Stimulated activated memory B cell treated with anti-CD40 and anti-IgM and Interleukin-4, amounts not matched to agents 10 μg/mL and 1 μg/mL and 100 μg/mL, for 72 hours (primary cell): ENCODE data around the gene FERMT1.

ENCODE experiments used
- ATAC-seq: fragments of 150-1000 bp; cut with Tn5 transposase; 2 replicates; pipeline ENCODE4 v1.10.0; 2021
- H3K27ac Mint-ChIP-seq: one replicate; pipeline ENCODE4 v1.8.0; 2022; ENCODE audit warnings: mild to moderate bottlenecking, mixed read lengths
- H3K27me3 Mint-ChIP-seq: one replicate; pipeline ENCODE4 v1.8.0; 2022; ENCODE audit warnings: mixed read lengths
- H3K36me3 Mint-ChIP-seq: one replicate; pipeline ENCODE4 v1.8.0; 2022; ENCODE audit warnings: mixed read lengths
- H3K4me1 Mint-ChIP-seq: one replicate; pipeline ENCODE4 v1.8.0; 2022; ENCODE audit warnings: mixed read lengths
- H3K4me3 Mint-ChIP-seq: one replicate; pipeline ENCODE4 v1.8.0; 2022; ENCODE audit warnings: mild to moderate bottlenecking, moderate library complexity, mixed read lengths
- H3K9me3 Mint-ChIP-seq: one replicate; pipeline ENCODE4 v1.8.0; 2022; ENCODE audit warnings: mixed read lengths

The FERMT1 gene

DNA sequence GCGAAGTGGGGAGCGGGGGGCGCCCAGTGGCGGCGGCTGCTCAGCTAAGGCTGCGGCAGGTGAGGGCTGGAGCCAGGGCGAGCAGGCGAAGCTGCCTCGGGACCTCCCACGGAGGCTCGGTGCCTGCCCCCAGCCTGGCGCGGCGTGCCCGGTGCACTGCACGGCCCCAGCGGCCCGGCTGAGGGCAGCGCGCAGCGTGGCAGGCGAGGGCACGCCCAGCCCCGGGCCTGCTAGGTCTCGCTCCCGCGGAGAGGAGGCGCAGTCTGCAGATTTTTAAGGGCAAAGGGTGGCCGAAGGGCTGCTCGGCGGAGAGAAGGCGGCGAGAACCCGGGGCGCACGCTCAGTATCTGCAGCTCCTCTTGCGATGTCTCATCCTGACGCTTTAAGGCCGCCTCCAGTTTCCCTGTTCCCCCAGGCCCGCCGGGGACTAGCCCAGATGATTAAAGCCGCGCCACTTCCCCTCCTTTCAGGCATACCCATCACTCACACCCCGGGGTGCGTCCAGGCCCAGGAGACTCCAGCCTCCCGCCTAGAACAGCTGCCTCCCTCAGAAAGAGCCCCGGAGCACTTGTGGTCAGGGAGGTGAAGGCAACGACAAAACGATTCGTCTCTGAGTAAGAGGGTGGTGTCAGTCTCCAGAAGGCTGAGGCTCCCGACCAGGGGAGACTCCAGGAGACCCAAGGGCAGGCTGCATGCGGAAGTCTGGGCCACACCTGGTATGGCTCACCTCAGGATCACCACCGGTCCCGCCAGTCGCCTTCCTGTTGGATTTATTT lies at the start of gene FERMT1:
Gene FERMT1, minus strand, starts transcription at position 158 of the 776 bp plus-strand sequence. CDS start 3,476 bp downstream, outside the sequence.
- peak; percentile 81 for ATAC-seq
- Mint-ChIP-seq H3K4me1 (peaks cover 6% of the 10 kb centered on the region), H3K27me3 (peaks cover 57% of the 10 kb centered on the region), H3K9me3 (no peaks in the 10 kb centered on the region), H3K4me3 (peak within 1 kb of the TSS; percentile 67), H3K27ac (no peak within 1 kb of the TSS), H3K36me3 (no peaks in the 10 kb centered on the region)

DNA sequence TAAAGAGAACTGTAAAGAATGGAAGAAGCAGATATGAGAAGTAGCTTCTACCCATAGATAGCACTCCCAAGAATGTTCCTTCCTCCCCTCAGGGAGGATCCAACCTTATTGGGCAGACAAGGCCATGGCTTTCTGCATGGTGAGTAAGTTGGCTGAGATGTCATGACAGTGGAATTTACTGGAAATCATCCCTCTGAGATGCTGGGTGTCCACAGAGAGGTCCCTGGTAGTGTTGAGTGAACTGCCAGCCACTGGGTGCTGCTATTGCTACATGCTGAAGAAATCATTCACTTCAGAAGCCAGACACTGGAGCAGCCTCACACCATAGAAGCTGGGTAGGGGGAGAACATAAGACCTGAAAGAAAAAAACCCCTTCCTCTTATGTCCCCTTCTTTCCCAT lies 46.4 kb upstream of the FERMT1 start:
- H3K4me1 Mint-ChIP-seq = no peaks in the 10 kb centered on the region
- peaks cover 3% of the 10 kb centered on the region for H3K9me3 Mint-ChIP-seq
- no peak for ATAC-seq
- no peak overlapping the region for H3K4me3 Mint-ChIP-seq
- no peaks in the 10 kb centered on the region for H3K36me3 Mint-ChIP-seq
- H3K27me3 Mint-ChIP-seq = no peaks in the 10 kb centered on the region
- H3K27ac Mint-ChIP-seq = no peak overlapping the region

DNA sequence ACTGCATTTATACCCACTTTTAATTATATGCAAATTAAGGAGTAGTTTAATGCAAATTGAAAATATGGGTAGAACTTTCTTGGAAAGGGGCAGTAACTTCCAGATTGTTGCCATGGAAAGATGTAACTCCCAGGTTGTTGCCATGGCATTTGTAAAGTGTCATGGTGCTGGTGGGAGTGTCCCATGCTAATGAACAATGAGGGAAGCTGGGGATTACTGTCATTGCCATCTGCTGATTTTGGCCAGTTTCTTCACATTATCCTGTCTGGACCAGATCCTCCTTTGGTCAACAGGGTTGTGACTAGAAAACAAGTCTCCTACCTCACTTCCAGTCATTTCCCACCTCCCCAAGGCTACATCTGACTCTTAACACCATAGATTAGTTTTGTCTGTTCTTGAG lies 45.4 kb upstream of the FERMT1 start:
- H3K4me3 Mint-ChIP-seq = no peak overlapping the region
- H3K4me1 Mint-ChIP-seq = no peaks in the 10 kb centered on the region
- no peak overlapping the region for H3K27ac Mint-ChIP-seq
- ATAC-seq = no peak
- no peaks in the 10 kb centered on the region for H3K27me3 Mint-ChIP-seq
- H3K9me3 Mint-ChIP-seq = peaks cover 3% of the 10 kb centered on the region
- no peaks in the 10 kb centered on the region for H3K36me3 Mint-ChIP-seq

DNA sequence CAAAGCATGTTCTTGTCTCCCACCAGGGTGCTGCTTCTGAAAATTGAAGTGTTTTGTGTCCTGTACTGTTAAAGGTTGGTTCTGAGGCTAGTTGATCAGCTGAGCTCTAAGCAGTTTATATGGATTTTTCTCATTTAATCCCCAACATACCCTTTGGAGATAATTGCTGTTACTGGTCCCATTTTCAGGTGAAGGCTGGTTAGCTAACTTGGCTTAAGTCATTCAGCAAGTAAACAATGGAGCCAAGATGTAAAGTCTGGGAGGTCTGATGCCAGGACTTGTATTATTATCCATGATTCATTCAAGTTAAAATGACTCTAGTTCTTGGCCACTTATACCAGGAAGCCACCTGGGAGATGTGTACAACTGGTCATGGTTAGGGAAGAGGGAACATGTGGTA lies 42.5 kb upstream of the FERMT1 start:
- peaks cover 22% of the 10 kb centered on the region for H3K27me3 Mint-ChIP-seq
- ATAC-seq = no peak

GRCh38 chr20:6164421-6165341 lies 41.9 kb upstream of the FERMT1 start:
- no peak overlapping the region for H3K4me3 Mint-ChIP-seq
- H3K27me3 Mint-ChIP-seq = peaks cover 26% of the 10 kb centered on the region
- H3K27ac Mint-ChIP-seq = no peak overlapping the region
- no peaks in the 10 kb centered on the region for H3K4me1 Mint-ChIP-seq
- H3K9me3 Mint-ChIP-seq = peaks cover 5% of the 10 kb centered on the region
- ATAC-seq = no peak
- H3K36me3 Mint-ChIP-seq = no peaks in the 10 kb centered on the region

More for the DNA sequence above, 42.5 kb upstream of the FERMT1 start:
- H3K4me1 Mint-ChIP-seq = no peaks in the 10 kb centered on the region
- H3K9me3 Mint-ChIP-seq = peaks cover 3% of the 10 kb centered on the region
- H3K36me3 Mint-ChIP-seq = no peaks in the 10 kb centered on the region
- H3K27ac Mint-ChIP-seq = no peak overlapping the region
- no peak overlapping the region for H3K4me3 Mint-ChIP-seq

DNA sequence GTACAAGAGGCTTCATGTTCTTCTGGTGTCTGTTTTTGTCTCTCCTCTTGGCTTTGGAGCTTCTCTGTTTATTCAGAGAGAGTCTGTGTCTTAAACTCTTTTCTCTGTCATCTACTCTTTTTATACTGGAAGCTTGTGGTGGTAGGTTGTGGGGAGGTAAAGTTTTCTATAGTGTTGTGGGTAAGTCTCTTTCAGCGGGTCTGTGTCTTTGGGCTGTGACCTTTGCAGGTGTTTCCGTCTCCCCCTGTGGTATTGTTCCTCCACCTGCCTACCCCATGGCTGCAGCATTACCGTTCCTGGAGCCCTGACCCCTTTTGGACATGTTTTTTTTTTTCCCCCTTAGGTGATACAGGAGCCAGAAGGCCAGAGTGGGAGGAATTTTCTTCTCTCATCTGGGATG lies 37.9 kb upstream of the FERMT1 start:
- no peak for ATAC-seq
- H3K4me3 Mint-ChIP-seq = no peak overlapping the region
- H3K9me3 Mint-ChIP-seq = peaks cover 13% of the 10 kb centered on the region
- H3K4me1 Mint-ChIP-seq = no peaks in the 10 kb centered on the region
- peaks cover 39% of the 10 kb centered on the region for H3K27me3 Mint-ChIP-seq
- H3K27ac Mint-ChIP-seq = no peak overlapping the region
- peaks cover 5% of the 10 kb centered on the region for H3K36me3 Mint-ChIP-seq

DNA sequence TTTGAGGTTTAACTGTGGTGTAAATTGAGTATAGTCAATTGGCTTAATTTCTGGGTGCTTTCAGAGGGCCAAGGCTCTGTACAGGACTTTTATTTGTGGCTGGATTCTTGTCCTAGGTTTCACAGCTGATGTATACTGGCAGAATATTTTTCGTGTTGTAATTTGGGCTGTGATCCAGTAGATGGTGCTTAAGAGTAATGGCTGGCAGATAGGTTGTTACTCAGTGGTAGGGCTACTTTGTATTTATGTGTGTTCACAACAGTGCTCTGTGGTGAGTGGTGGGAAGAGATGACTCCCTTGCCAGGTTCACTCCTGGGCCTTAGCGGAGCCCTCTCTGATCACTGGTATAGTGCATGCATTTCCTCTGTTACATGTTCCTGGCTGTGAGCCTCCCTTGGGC lies 34.5 kb upstream of the FERMT1 start:
- H3K36me3 Mint-ChIP-seq = peaks cover 5% of the 10 kb centered on the region
- H3K27ac Mint-ChIP-seq = no peak overlapping the region
- H3K4me3 Mint-ChIP-seq = no peak overlapping the region
- no peak for ATAC-seq
- H3K27me3 Mint-ChIP-seq = peaks cover 54% of the 10 kb centered on the region
- H3K4me1 Mint-ChIP-seq = no peaks in the 10 kb centered on the region
- peaks cover 16% of the 10 kb centered on the region for H3K9me3 Mint-ChIP-seq

- Mint-ChIP-seq H3K27me3 (peaks cover 42% of the 10 kb centered on the region), H3K27ac (no peak overlapping the region), H3K36me3 (peaks cover 5% of the 10 kb centered on the region), H3K9me3 (peaks cover 14% of the 10 kb centered on the region), H3K4me3 (no peak overlapping the region), H3K4me1 (no peaks in the 10 kb centered on the region)
- ATAC-seq = no peak
Observed at GRCh38 chr20:6152777-6153176, 29.9 kb upstream of the FERMT1 start.

DNA sequence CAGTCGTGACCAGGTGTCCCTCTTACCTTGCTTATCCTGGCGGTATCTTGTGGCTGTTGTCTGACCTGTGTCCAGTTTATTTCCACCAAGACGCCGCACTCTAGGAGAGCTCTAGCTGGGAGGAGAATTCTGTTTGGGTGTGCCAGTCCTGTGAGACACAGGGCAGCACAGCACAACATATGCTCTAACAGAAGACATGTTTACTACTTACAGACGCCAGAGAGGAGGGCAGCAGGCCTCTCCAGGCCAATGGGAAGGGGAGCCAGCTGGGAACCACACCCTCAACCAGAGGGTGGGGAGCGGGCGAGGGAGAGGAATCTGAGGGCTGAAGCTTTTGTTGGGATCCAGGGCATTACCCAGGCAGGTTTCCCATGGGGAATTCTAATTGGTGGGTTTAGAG lies 25.2 kb upstream of the FERMT1 start:
- peaks cover 3% of the 10 kb centered on the region for H3K9me3 Mint-ChIP-seq
- H3K27me3 Mint-ChIP-seq = peaks cover 11% of the 10 kb centered on the region
- H3K4me3 Mint-ChIP-seq = no peak overlapping the region
- H3K36me3 Mint-ChIP-seq = no peaks in the 10 kb centered on the region
- no peak overlapping the region for H3K27ac Mint-ChIP-seq
- ATAC-seq = no peak
- H3K4me1 Mint-ChIP-seq = no peaks in the 10 kb centered on the region

DNA sequence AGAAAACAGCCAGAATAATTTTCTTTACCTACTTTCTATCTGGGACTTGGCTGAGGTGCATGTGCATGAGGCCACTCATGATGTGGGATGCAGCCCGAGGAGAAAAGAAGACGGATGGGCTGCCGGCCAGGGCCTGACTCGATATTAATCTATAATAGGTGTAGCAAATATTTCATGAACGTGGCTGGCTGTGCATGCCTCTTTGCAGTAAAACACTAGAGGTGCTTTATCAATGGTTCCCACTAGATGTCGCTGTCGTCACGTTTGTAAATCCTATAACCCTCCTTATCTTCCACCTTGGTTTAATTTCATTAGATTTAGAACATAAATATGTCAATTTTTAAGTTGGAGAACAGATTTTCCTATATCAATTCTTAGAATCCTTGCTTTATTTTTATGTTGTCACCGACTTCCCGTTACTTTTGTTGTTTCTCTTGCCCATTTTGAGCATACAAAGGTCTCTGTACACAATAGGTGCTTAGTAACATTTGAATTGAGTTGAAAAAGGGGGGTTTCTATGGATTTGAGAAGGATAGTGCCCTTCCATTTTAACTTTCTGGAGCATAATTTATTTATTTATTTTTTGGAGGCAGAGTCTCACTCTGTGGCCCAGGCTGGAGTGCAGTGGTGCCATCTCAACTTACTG lies 19.6 kb upstream of the FERMT1 start:
- Mint-ChIP-seq H3K27ac (no peak overlapping the region), H3K27me3 (no peaks in the 10 kb centered on the region), H3K4me1 (no peaks in the 10 kb centered on the region), H3K4me3 (no peak overlapping the region), H3K36me3 (no peaks in the 10 kb centered on the region), H3K9me3 (no peaks in the 10 kb centered on the region)
- peak; percentile 45 for ATAC-seq

DNA sequence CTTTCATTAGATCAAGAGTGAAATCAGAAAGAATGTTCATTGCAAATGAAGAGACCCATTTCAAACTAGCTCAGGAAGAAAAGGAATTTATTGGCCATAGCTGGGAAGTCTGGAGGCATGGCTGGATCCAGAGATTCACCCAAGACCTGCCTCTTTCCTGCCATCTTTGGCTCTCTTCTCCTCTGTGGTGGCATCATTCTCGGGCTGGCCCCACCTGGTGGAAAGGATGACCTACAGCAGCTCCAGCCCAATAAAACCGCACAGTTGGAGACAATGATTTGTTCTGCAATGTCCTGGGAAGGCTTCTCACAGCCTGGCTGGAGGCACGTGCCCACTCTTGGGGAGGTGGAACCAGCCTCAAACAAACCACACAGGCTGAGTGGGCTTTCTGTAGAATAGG lies 18.1 kb upstream of the FERMT1 start:
- Mint-ChIP-seq H3K4me1 (no peaks in the 10 kb centered on the region), H3K27ac (no peak overlapping the region), H3K27me3 (peaks cover 14% of the 10 kb centered on the region), H3K36me3 (no peaks in the 10 kb centered on the region), H3K4me3 (no peak overlapping the region), H3K9me3 (no peaks in the 10 kb centered on the region)
- no peak for ATAC-seq

DNA sequence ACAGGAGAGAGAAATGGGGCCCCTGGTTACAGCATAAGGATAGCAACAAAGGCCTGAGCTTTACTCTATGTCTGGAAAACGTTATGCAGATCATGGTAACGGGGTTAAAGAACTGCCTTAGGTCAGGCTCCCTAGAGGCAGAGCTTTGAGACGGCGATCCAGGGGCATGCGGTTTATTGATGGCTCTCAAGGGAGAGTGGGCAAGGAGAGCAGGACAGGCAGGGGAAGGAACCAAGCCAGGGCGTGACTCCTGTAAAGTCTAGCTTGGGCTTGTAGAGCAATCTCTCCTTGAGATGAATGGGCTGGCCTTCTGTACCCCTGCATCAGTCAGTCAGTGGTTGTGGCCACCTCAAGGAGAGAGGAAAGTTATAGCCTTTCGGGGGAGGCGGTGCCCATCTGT lies 12.5 kb upstream of the FERMT1 start:
- H3K9me3 Mint-ChIP-seq = no peaks in the 10 kb centered on the region
- no peak for ATAC-seq
- H3K27me3 Mint-ChIP-seq = peaks cover 39% of the 10 kb centered on the region
- H3K4me3 Mint-ChIP-seq = no peak overlapping the region
- H3K4me1 Mint-ChIP-seq = no peaks in the 10 kb centered on the region
- no peaks in the 10 kb centered on the region for H3K36me3 Mint-ChIP-seq
- H3K27ac Mint-ChIP-seq = no peak overlapping the region

DNA sequence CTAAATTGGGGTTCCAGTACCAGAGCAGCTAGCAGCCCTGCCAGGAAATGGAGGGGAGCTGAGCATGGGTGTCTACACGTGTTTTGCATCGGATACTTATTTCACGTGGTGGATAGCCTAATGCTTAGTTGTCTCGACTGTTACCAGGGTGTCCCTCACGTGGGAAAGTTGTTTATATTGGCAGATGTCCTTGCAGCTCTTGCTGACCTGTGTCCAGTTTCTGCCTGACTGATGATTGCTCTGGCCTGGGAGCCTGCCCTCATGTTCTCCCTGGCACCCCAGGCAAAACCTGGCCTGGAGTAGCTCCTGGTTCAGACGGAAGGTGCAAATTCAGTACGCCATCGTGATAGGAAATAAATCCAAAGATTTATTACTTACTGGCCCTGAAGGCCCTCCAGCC lies 11.8 kb upstream of the FERMT1 start:
- H3K4me1 Mint-ChIP-seq = no peaks in the 10 kb centered on the region
- H3K27me3 Mint-ChIP-seq = peaks cover 39% of the 10 kb centered on the region
- H3K9me3 Mint-ChIP-seq = no peaks in the 10 kb centered on the region
- ATAC-seq = no peak
- no peak overlapping the region for H3K27ac Mint-ChIP-seq
- no peaks in the 10 kb centered on the region for H3K36me3 Mint-ChIP-seq
- no peak overlapping the region for H3K4me3 Mint-ChIP-seq

- no peak overlapping the region for H3K27ac Mint-ChIP-seq
- no peaks in the 10 kb centered on the region for H3K4me1 Mint-ChIP-seq
- no peaks in the 10 kb centered on the region for H3K9me3 Mint-ChIP-seq
- no peak overlapping the region for H3K4me3 Mint-ChIP-seq
- H3K36me3 Mint-ChIP-seq = no peaks in the 10 kb centered on the region
- ATAC-seq = no peak
- H3K27me3 Mint-ChIP-seq = peaks cover 25% of the 10 kb centered on the region
Observed at GRCh38 chr20:6130045-6130444, 7.2 kb upstream of the FERMT1 start.

DNA sequence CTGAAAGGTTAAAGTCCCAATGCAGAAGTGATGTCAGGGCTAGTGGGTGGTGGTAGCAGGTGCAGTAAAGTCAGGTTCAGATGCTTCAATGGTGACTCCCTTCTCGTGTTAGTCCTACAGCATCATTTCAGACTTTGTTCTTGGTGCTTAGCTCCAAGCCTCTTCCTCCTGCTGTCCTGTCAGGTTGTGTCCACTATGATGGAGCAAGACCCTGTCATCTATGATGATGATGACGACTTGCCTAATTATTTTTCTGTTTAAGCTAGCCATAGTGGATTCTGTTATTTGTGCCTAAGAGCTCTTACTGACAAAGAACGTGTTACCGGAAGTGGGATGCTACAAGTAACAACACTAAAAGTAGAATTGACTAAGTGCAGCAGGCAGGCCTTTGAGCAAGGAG lies 5.0 kb upstream of the FERMT1 start:
- Mint-ChIP-seq H3K4me1 (no peaks in the 10 kb centered on the region), H3K27me3 (peaks cover 36% of the 10 kb centered on the region), H3K9me3 (no peaks in the 10 kb centered on the region), H3K36me3 (no peaks in the 10 kb centered on the region), H3K27ac (no peak overlapping the region), H3K4me3 (no peak overlapping the region)
- no peak for ATAC-seq
